HG03060 (cell line): ENCODE results near the gene SNX22.

ENCODE experiments used
- ATAC-seq: cut with Tn5 transposase; IDR thresholded peaks from one replicate; pipeline ENCODE4 v1.9.1; 2021; ENCODE audit warnings: low read depth, moderate number of reproducible peaks; ENCODE audit not compliant: unreplicated experiment

Gene SNX22

DNA sequence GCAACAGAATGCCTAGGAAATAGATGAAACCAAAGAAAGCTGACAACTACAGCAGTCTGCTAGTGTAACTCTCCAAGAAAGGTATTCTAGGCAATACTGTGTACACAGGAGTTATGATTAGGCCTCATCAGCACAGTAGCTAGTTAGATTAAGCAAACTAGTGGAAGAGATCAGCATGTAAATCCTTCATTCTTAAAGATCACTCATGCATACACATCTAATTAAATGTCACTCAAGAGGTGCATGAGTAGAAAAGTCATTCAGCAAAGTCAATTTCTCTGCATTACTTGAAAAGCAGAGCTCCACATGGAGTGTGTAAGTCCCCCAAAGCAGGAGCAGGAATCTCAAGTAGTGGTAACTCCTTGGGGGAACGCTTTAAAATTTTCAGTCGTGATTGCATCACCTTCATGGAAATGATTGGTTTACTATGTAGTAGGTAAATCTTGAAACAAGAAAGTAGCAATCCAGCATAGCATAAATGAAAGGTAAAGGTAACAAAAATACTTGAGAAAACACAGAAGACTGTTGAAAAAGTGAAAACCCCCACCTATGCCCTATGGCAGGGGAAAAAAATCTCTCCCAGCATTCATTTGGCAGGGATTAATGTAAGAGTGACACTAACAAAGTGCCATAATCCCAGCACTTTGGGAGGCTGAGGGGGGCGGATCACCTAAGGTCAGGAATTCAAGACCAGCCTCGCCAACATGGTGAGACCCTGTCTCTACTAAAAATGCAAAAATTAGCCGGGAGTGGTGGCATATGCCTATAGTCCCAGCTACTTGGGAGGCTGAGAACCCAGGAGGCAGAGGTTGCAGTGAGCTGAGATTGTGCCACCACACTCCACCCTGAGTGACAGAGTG is 40.7 kb downstream of the SNX22 start:
- ATAC-seq, result no peak

DNA sequence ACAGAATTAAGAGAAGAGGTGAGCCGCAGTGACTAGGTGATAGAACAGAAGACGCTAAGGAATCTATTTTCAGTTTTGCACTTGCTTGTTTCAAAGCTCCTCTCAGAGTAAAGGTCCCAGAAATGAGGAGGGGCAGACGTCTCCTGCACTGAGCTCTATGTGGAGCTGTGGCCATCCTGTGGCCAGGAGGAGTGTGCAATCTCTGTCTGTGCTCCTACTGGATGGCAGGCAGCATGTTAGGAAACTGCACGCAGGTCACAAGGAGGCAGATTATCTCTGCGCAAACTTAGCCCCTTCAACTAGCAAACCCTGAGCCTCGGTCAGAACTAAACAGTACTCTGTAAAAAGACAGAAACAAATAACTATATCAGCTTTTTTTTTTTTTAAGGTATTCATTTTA is 42.4 kb downstream of the SNX22 start:
- ATAC-seq, result no peak

DNA sequence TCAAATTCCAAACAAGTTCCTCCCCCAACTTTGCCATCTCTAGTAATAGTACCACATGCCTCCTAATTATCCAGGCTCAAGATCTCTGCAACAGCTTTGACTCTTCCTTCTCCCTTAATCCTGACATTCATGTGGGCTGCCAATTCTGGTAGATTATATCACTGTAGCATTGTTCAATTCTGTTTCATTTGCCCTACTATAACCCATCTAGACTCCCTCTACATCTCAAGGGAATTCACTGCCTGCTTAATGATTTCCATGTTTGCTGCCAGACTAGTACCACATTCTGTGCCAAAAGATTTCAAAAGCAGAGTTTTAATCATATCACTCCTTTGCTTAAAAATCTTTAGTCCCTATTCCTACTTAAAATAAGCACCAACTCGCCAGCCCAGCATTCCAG is 45.9 kb downstream of the SNX22 start:
- ATAC-seq, result no peak

DNA sequence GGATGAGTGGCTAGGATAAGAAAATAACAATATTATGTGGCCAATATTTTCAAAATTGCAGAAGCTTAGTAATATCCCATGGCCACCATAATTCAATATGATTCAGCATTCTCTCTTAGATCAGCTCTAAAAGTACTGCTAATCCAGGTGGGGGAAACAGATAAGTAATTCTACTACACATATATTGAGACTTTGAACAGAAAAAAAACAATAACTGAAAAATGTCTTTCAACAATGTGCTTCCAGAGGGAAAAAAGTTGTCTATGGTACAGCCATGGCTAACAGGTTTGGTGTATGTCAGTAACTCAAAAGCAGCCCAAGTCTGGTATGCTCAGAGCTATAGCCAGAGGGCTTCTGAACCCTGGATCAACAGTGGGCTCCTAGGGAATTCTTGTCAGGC is 53.7 kb downstream of the SNX22 start:
- ATAC-seq, result no peak
